GM12801 (cell line): ENCODE data around the gene HRNR.

Source experiments
- TF ChIP-seq, protein P1 (sequence below): IDR thresholded peaks from one replicate; pipeline ENCODE4 v1.5.1; 2011; ENCODE audit warnings: control low read depth; ENCODE audit not compliant: insufficient read length; ENCODE audit errors: extremely low read depth

The HRNR gene

DNA sequence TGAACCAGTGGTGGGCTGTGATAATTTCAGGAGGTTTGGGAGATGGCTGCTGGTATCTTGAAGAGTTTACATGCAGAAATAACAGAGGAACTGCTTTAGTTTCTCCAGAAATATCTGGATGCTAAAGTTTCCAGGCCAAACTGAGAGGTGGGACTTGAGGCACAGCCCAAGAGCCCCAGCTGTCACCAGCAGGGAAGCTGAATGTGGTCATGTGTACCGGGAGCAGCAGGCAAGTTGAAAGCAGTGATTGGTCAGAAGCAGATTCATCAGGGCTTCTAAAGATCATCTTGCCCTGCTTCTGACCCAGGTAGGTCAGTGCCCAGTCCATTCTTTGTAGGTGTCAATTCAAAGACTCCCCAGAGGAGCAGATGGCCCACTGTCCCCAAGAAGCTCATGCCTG is 57.0 kb downstream of the HRNR start:
- TF ChIP-seq, protein P1, sequence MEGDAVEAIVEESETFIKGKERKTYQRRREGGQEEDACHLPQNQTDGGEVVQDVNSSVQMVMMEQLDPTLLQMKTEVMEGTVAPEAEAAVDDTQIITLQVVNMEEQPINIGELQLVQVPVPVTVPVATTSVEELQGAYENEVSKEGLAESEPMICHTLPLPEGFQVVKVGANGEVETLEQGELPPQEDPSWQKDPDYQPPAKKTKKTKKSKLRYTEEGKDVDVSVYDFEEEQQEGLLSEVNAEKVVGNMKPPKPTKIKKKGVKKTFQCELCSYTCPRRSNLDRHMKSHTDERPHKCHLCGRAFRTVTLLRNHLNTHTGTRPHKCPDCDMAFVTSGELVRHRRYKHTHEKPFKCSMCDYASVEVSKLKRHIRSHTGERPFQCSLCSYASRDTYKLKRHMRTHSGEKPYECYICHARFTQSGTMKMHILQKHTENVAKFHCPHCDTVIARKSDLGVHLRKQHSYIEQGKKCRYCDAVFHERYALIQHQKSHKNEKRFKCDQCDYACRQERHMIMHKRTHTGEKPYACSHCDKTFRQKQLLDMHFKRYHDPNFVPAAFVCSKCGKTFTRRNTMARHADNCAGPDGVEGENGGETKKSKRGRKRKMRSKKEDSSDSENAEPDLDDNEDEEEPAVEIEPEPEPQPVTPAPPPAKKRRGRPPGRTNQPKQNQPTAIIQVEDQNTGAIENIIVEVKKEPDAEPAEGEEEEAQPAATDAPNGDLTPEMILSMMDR, result no peak

DNA sequence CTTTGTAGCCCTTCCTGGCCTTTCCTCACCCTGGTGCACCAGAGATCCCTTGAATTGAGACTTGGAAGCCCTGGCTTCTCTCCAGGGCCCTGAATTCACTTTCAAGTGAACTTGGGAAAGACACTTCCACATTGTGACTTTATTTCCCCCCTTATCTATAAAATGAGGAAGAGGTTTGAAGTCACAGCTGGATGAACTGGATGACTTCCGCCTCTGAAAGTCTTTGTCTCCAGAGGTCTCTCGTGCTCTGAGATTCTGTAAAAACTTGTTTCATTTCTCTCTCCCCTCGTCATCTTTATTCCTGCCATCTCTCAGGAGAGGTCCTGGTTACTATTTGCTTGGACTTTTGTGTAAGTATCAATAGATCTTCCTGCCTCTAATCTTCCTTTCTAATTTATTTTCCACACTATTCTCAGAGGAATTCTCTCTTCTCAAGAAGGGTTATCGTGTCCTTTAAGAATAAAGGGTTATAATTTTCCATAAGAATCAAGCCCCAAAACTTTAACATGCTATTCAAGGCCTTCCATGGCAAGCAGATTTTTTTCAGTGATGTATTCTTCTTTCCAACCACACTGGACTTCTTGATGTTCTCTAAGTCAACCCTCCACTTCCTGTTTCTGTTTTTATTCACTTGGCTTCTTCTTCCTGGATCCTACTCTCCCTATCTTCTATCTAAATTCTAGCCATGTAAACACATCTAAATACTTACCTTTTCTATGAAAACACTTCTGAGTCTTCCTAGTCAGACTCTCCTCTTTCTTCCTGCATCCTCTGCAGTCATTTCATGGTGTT is 58.5 kb downstream of the HRNR start:
- TF ChIP-seq, protein P1, result no peak

DNA sequence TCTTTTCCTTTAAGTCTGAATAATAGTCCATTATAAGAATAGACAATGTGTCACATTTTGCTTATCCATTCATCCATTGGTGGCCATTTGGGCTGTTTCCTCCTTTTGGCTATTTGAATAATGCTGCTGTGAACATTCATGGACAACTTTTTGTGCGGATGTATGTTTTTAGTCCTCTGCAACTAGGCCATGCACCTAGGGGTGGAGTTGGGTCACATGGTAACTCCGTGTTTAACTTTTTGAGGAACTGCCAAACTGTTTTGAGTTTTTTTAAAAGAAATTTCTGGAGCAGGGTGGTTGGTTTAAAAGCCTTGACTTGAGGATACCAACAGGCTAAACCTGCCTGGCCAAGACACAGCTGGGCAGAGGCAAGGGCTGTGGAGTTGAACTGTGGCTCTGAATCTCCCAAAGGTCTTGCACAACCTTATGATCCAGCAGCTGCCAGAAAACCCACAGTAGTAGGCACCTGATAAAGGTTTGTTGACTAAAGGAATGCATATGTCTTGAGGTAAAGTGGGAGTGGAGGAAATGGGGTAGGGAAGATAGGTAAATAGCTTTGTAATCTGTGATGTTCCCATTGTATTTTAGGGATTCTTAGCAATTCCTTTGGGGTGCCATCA is 59.4 kb downstream of the HRNR start:
- TF ChIP-seq, protein P1, result no peak

DNA sequence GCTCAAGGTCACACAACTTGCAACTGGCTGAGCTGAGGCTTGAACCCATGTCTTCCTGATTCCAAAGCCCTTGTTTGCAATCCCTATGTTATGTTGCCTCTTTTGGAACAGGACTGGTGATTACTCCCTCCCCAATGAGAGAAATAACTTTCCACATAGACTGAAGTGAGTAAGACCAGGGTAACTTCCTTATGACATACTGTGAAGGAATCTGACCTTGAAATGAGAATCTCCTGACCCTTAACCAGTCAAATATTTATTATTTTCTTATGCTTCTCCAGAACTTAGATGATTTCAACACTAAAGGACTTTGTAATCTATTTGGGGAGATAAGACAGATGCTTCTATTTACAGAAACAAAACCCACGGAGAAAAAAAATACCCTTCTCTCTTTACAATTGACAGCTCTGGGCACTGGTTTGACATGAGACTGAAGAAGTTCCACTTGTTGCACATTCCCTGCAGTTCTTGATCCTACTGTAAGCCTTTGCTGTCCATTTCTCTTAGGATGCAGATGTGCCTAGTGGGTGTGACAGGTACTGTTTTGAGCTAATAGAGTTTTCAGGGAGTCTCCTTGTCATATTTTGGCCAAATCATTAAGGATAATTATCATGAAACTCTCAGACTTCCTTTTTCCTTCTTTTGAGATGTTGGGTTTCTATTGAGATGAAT is 61.1 kb downstream of the HRNR start:
- TF ChIP-seq, protein P1, result no peak
